HL-60 (cell line): ENCODE data around the gene SLC4A5.

Experiments used
- GABPA ChIP-seq: IDR thresholded peaks from 2 replicates; pipeline ENCODE4 v1.6.1; 2012; ENCODE audit warnings: low read depth
- POLR2AphosphoS5 ChIP-seq: IDR thresholded peaks from 2 replicates; pipeline ENCODE4 v1.6.1; 2012; ENCODE audit warnings: low read depth
- SPI1 ChIP-seq: IDR thresholded peaks from 2 replicates; pipeline ENCODE4 v1.6.1; 2012; ENCODE audit warnings: low read depth, mild to moderate bottlenecking, borderline replicate concordance
- TF ChIP-seq, protein P1 (sequence below): IDR thresholded peaks from one replicate; pipeline ENCODE4 v1.5.1; 2011; ENCODE audit warnings: low read length, control low read depth, inconsistent platforms; ENCODE audit not compliant: insufficient read depth
- TF ChIP-seq, protein P2 (sequence below): IDR thresholded peaks from 2 replicates; pipeline ENCODE4 v1.6.1; 2012; ENCODE audit warnings: low read depth; ENCODE audit not compliant: insufficient replicate concordance

- TF ChIP-seq, protein P1, sequence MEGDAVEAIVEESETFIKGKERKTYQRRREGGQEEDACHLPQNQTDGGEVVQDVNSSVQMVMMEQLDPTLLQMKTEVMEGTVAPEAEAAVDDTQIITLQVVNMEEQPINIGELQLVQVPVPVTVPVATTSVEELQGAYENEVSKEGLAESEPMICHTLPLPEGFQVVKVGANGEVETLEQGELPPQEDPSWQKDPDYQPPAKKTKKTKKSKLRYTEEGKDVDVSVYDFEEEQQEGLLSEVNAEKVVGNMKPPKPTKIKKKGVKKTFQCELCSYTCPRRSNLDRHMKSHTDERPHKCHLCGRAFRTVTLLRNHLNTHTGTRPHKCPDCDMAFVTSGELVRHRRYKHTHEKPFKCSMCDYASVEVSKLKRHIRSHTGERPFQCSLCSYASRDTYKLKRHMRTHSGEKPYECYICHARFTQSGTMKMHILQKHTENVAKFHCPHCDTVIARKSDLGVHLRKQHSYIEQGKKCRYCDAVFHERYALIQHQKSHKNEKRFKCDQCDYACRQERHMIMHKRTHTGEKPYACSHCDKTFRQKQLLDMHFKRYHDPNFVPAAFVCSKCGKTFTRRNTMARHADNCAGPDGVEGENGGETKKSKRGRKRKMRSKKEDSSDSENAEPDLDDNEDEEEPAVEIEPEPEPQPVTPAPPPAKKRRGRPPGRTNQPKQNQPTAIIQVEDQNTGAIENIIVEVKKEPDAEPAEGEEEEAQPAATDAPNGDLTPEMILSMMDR: no peak
- TF ChIP-seq POLR2AphosphoS5 (no peak), GABPA (no peak), SPI1 (no peak)
- TF ChIP-seq, protein P2, sequence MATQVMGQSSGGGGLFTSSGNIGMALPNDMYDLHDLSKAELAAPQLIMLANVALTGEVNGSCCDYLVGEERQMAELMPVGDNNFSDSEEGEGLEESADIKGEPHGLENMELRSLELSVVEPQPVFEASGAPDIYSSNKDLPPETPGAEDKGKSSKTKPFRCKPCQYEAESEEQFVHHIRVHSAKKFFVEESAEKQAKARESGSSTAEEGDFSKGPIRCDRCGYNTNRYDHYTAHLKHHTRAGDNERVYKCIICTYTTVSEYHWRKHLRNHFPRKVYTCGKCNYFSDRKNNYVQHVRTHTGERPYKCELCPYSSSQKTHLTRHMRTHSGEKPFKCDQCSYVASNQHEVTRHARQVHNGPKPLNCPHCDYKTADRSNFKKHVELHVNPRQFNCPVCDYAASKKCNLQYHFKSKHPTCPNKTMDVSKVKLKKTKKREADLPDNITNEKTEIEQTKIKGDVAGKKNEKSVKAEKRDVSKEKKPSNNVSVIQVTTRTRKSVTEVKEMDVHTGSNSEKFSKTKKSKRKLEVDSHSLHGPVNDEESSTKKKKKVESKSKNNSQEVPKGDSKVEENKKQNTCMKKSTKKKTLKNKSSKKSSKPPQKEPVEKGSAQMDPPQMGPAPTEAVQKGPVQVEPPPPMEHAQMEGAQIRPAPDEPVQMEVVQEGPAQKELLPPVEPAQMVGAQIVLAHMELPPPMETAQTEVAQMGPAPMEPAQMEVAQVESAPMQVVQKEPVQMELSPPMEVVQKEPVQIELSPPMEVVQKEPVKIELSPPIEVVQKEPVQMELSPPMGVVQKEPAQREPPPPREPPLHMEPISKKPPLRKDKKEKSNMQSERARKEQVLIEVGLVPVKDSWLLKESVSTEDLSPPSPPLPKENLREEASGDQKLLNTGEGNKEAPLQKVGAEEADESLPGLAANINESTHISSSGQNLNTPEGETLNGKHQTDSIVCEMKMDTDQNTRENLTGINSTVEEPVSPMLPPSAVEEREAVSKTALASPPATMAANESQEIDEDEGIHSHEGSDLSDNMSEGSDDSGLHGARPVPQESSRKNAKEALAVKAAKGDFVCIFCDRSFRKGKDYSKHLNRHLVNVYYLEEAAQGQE: no peak
These were observed 21.6 kb upstream of the SLC4A5 start for GRCh38 chr2:74364533-74365505.
